ENCODE results near the gene COMT.

DNA sequence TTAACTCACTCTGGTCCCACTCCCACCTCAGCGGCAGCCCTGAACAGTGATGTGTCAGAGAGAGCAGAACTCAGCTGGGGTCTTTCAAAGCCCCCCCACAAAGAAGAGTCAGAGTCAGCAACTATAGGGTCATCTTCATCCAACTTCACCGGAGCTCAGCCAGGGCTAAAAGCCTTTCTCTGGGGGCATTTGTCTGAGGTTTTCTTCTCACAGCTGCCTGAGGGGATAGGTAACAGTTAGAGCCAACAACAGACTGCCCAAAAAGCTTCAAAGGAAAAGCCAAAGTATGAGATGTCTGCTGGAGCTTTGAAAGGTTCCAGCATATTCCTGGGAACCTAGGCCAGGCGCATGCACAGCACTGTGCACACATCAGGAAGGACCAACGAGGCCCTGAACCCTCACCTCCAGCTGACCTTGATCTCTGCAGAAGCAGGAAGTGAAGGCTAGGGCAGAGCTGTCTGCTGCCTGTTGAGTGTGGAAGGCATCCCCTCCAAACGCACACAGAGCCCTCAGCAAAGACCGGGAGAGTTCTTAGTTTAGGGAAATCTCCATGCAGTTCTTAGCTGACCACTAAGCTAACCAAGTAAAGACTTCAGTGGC, 28.1 kb upstream of the COMT start:
- TF ChIP-seq POLR2AphosphoS5 (IDR thresholded peaks at IDR 0.05; ENCODE audit: borderline replicate concordance, low read depth, low read length): no peak
- no peak for TF ChIP-seq EZH2 (IDR thresholded peaks at IDR 0.05)
- no peak for TF ChIP-seq FOXP2 (optimal IDR thresholded peaks at IDR 0.05; ENCODE audit: control extremely low read depth, extremely low read length, insufficient read depth)
